HG03064 (cell line): ENCODE measurements around the gene ESYT3.

Experiments
- ATAC-seq: cut with Tn5 transposase; IDR thresholded peaks from one replicate; pipeline ENCODE4 v1.9.1; 2021; ENCODE audit warnings: low read depth; ENCODE audit not compliant: unreplicated experiment

The ESYT3 gene, protein sequence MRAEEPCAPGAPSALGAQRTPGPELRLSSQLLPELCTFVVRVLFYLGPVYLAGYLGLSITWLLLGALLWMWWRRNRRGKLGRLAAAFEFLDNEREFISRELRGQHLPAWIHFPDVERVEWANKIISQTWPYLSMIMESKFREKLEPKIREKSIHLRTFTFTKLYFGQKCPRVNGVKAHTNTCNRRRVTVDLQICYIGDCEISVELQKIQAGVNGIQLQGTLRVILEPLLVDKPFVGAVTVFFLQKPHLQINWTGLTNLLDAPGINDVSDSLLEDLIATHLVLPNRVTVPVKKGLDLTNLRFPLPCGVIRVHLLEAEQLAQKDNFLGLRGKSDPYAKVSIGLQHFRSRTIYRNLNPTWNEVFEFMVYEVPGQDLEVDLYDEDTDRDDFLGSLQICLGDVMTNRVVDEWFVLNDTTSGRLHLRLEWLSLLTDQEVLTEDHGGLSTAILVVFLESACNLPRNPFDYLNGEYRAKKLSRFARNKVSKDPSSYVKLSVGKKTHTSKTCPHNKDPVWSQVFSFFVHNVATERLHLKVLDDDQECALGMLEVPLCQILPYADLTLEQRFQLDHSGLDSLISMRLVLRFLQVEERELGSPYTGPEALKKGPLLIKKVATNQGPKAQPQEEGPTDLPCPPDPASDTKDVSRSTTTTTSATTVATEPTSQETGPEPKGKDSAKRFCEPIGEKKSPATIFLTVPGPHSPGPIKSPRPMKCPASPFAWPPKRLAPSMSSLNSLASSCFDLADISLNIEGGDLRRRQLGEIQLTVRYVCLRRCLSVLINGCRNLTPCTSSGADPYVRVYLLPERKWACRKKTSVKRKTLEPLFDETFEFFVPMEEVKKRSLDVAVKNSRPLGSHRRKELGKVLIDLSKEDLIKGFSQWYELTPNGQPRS

DNA sequence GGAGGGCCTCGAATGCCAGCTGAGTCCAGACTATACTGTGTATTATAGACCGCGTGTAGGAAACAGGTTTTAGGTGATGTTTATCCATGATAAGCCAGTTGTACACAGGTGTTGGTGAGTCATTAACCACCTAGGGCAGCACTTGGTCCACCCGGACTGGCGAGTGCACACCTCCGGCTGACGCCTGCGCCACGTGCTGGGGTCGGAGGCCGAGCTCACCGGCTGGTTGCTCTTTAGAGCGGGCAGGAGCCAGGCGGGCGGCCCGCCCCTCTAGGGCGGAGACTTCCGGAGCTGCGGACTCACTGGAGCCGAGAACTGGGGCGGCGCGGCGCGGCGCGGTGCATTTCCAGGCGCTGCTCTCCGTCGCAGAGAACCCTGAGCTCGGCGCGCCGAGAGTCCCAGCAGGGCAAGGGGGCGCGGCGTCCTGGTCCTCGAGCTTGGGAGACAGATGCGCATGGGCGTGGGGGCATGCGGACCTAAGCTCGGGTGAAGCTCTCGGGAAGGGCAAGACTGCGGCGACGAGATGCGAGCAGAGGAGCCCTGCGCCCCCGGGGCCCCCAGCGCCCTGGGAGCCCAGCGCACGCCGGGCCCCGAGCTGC is at the start of gene ESYT3:
Gene ESYT3 (plus strand): TSS at position 341 of the 599 bp plus-strand sequence. CDS start 183 bp downstream, at position 524.
- no peak for ATAC-seq

DNA sequence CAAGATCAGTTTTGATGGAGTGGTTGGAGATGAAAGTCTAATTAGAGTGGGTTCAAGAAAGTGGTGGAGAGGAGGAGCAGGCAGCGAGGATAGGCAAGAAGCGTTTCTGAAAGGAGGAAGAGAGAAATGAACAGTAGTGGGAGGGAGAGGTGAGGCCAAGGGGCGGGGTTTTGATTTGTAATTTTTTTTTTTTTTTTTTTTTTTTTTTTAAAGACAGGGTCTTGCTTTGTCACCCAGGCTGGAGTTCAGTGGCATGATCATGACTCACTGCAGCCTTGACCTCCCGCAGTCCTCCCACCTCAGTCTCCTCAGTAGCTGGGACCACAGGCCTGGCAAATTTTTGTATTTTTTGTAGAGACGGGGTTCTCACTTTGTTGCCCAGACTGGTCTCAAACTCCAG is 49.4 kb upstream of the ESYT3 start:
- no peak for ATAC-seq

DNA sequence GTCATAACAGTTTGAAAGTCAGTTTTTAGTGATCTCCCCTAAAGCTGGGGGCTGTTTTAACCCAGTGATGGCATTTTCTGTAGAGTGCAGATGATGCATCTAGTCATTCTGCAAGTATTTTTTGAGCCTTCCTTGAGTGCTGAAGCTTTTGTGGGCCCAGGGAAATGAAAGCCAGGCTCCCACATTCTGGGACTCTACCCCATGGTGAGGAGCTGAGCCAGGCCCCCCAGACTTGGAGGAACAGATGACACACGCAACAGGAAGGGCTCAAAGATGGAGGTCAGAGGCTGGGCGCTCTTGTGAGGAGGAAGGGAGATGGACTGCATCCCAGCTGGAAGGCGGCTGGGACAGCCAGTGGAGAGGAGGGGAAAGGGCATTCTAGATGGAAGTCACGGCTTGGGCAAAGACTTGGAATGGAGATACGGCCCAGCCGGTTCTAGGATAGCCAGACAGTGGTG is 45.2 kb upstream of the ESYT3 start:
- no peak for ATAC-seq

DNA sequence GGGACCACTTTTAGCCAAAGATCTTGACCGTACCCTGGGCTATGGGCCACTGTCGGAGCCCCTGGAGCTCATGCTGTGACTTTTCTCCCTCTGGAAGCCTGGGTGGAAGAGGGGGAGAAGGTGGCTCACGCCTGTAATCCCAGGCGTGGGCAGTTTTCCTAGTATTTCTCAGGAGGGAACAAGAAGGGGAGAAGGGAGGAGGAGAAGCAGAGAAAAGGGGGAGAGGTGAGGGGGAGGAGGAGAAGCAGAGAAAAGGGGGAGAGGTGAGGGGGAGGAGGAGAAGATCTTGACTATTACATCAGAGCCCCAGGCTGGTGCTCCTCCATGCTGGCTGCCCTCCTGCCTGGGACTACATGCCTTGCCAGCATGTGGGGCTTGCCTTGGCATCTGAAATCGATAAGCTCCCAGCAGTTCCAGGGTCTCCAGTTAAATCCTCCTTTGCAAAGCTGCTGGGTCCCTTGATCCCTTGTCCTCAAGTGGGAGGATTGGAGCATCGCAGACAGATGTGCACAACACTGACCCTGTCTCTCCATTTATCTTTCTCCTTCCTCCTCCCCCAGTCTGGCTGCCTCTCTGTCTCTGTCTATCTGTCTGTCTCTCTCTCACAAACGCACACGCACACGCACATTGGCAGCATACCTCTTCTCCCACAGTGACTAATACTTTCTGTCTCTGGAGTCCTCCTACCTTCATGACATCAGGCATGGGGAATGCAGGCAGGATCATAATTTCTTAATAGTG is 44.4 kb upstream of the ESYT3 start:
- no peak for ATAC-seq

DNA sequence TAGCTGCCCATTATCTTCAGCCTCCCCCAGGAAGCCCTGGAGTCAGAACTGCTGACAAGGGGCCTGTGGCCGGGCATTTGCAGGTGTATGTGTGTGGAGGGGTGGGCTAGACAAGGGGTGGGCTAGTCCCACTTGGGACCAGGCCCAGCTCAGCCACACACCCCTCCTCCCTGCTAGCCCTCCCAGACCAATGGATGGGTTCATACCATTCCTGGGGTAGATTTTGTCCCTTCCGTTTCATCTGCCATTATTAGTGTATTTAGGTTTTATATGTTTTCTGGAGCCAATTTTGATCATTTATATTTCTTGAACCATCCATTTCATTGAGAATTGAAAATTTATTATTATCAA is 43.9 kb upstream of the ESYT3 start:
- no peak for ATAC-seq

DNA sequence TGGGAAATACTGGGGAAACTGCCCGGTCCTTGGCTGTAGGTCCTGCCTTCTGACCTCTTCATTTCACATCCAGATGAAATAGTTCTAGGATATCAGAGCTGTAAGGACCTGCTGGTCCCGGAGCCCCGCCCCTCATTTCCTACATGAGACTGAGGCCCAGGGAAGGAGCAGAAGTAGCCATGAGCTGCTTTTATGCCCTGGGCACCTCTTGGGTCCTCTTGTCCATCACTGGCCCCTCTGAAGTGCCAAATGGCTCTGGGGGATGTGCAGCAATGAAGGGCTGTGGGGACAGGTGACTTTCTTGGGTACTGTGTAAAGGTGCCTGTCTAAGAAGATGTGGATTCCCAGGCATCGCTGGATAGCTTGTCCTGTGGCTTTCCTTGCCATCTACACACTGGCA is 40.3 kb upstream of the ESYT3 start:
- ATAC-seq = no peak

DNA sequence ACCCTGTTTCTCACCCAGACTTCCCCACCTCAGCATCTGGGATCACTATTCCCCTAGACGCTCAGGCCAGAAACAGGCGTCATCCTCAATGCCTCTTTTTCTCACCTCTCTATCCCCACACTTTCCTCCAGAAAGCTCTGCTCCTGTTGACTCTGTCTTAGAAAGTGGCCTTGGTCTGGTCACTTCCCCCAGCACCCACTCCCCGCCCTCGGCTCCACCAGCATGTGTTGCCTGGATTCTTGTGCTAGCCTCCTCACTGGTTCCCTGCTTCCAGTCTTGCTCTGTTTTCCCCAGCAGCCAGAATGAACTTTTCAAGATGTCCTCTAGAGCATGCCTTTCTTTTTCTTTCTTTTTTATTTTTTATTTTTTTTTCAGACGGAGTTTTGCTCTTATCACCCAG is 39.7 kb upstream of the ESYT3 start:
- no peak for ATAC-seq

DNA sequence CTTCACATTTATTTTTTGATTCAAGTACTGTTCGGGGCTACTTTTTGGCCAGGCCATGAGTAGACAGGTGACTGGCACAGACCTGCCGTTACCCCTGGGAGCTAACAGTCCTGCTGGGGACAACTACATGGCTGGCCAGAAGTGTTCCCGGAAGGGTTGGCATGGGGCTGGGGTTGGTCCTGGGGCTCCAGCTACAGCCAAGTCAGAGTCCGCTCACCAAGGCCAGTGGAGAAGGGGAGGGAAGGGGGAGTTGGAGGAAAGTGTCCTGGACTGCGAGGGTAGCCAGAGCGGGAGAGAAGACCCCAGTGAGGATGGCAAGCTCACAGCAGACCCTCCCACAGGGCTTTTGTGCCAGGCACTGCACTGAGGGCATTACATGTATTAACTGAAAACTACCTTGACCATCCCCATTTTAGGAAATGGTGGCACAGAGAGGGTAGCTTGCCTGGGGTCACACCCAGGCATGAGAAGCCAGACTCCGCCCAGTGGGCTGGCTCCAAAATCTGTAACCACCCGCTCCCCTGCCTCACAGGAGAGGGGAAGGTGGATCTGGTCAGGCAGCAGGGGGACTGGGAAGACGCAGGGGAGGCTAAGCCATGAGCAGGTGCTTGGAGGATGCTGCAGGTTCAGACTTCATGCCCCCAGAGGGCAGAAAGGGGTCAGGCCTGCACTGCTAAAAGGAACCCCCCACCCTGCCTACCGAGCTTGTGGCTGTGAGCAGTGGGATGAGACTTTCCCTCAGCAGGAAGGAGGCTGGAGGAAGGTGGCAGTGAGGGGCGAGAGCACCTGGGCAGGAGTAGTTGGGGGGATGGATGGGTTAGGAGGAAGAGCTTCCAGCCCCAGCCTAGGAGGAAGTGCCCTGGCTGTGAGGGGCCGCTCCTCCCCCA is 38.3 kb upstream of the ESYT3 start:
- no peak for ATAC-seq

DNA sequence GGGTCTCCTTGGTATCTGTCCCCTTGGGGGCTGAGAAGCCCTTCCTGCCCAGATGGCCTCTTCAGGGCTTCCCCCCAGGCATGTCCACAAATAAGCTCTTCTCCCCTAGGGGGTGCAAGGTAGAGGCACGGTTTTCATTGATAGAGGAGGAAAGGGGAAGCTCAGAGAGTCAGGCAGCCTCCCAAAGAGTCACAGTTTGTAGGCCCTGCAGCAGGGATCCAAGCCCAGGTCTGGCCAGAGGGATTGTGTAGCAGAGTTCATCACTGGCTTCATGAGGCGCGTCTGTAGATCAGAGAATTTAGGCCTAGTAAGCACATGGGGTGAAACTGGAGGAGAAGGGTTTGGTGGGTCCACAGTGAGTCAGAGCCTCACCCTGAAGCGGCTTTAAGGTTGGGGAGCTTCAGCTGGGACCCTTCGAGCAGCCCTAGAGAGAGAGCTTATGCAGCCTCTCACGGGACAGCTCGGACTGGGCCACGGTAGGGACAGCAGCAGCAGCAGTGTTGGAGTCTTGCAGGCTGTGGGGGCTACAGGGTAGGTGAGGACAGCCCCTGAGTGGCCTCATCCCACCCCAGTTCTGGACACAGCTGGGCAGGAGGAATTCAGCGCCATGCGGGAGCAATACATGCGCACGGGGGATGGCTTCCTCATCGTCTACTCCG is 37.5 kb upstream of the ESYT3 start:
- no peak for ATAC-seq

DNA sequence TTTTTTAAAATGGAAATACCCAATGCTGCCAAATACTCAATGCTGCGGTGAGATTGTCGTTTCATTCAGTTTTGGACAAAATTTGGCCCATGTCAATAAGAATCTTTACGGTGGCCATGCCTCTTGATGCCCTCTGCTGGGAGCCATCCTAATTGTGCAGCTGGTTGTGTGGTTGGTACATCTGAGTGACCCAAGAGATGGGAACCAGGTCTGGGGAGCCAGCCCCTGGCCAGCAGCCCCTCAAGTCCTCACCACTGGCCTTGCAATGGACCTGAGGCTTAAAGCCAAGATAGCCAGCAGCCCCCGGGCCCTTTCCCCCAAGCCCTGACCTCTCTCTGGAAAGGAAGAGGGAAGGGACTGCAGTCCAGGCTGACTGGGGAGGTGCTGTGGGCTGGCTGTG is 36.4 kb upstream of the ESYT3 start:
- ATAC-seq = no peak

DNA sequence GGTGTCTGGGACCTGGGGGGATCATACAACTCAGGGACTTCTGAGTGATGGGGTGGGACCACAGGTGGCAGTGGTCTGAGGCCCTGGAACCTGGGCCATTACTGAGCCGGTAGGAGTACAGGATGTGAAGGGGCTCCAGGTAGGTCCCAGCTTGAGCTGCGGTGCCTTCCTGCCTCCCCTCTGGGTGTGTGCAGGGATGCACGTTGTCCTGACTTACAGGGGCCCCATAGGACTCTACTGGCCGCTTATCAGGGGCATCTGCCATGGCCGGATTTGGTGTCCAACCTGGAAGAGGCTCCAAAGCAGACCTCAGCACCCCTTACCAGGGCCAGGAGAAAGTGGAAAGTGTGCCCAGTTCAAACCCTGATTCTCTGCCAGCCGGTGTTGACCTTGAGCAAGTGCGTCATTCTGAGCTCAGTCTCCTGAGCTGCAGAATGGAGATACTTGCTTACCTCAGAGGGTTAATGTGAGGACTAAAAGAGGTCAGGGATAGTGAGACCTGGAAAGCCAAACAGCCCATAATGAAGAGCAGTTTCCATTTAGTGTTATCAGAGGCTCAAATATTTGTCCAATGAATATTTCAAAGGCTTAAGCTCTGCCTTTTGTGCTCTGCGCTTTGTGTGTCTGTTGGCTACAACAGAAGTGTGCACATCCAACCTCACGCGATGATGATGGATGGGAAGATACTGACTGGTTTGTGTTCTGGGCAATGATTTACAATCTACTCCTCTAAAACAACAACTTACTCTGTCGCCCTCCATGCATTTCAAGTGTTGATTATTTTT is 35.4 kb upstream of the ESYT3 start:
- no peak for ATAC-seq

DNA sequence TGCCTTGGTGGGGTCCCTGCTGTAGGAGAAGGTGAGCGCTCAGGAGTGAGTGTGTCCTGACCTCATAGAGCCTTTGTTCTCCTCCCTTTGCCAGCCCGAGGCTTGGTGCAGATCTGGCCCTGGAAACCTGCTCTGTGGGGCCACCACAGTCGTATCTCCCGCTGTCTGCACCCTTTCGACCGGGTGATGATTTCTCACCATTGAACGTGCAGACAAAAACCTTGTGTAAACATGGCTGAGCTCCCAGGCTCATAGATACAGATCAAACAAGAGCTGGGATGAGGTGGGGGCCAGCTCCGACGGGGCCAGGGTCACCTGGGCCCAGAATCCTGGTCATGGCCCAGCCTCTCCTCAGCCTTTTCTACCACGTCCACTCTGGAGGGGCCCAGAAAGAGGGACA is 34.6 kb upstream of the ESYT3 start:
- no peak for ATAC-seq

DNA sequence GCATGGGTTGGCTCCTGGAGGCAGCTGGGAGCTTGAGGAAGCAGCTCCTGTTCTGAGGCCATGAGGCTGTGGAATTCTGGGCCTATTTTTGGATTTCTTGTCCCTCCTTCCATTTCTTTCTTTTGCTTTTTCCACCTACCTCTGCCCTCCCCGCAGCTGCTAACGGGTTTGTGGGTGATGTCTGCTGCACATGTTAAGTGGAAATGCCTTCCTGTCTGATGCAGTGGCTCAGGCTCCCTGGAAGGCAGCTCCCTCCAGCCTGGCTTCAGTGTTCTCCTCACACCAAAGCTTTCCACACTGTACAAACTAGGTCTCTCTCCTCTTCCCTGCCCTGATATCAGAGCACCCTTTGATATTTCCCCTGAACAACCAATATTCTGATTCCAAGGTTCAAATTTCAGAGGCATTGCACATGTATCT is 33.8 kb upstream of the ESYT3 start:
- no peak for ATAC-seq

DNA sequence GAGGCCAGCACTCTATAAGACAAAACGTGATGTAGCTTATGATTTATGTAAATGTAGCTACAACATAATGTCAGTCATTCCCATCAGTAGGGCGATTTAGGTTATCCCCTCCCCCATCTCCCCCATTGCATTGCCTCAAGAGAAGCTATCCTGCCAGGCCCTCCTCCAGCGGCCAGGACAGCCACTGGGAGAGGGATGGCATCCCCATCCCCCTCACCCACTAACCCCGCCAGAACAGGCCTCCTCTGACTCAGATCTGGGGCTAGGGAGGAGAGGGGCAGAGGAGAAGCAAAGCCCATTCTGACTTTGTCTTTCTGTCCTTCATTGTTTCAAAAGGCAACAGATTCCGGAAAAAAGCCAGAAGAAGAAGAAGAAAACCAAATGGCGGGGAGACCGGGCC is 32.6 kb upstream of the ESYT3 start:
- ATAC-seq = no peak

DNA sequence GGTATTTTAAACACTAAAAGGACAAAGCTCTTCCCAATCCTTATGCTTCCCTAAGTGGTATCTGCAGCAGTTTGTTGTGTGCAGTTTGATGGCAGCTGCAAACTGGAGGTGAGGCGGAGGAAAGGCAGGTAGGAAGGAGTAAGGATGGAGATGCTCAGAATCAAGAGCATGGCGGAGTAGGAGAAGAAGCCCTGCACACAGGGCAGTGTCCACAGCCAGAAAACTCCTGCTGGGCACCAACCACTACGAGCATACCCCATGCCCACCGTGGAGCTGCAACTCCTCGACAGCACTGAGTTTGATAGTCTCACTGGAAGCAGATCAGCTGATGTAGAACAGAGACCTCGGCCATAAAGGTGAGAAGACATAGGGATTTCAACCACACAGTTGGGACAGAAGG is 30.3 kb upstream of the ESYT3 start:
- no peak for ATAC-seq

DNA sequence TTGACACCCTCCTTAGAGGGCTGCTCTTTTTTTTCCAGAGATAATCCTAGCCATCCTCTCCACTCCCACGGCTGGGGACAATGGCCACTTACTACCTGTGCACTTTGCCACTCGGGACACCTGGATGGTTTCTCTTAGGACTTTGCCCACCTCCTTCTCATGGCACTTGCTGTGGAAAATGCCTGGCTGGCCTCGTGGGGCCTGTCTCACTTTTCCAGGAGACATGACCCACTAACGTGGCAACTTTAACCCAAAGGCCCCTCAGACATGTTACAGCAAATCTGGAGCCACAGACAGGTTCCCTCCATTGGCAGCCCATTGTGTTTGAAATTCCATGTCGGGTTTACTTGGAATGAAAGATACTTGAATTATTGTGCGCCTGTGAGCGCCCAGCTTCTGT is 29.4 kb upstream of the ESYT3 start:
- ATAC-seq = no peak

DNA sequence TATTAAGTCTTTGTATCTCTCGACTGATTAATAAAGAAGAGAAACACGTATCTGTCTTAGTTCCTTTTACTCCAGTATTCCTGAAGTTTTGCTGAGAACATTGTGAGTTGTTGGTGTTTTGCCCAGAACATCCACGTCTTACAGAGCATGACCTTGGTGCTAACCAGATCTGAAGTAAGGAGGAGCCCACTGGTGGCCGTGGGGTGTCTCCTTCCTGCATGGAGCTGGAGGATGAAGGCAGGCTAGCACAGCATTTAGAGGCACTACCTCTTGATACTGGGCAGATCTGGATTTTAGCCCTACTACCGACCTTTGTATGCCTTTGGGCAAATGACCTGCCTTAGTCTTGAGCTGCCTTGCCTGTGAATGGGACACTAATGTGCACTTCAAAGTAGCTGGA is 28.9 kb upstream of the ESYT3 start:
- no peak for ATAC-seq

DNA sequence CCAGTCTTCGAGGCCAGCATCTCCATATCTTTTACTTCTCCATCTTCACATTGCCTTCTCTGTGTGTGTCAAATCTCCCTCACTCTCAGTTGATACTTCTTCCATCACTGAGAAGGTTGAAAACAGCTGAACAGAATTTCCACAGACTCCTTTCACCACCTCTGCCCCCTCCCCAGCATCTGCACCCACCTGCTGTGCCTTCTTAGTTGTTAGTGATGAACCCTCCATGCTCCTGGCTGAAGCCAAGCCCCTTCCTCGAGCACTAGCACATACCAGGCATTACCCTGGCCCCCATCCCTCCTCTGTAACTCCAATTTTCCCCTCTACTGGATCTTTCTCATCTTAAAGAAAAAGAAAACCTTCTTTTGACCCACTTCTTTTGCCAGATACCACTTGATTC is 27.8 kb upstream of the ESYT3 start:
- ATAC-seq = no peak
